NCI-H2227 (cell line): Measurements from ENCODE around the gene ARMH3.
A peak's percentile ranks its signal among the peaks of the same experiment; 100 is the strongest.

ENCODE experiments used
- DNase-seq: peaks from one replicate; lab custom pipeline; 2025; ENCODE audit not compliant: unreplicated experiment; lab: John Stamatoyannopoulos, UW

Gene ARMH3

DNA sequence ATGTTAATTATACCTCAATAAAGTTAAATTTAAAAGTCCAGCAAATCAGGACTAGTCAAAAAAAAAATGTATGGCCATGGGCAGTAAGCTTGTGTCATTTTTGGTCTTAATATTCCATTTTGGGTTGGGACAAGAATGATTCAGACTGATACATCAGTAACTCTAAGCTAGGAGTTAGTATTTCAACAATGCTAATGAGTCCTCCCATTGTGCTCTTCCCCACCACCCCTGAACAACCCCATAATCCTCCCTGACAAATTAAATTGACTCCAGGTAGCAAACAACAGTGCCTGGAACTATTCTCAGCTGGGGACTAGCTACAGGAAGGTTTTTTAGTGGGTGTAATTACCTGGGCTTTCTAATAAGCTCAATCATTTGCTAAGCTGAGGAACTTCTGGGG lies 181.7 kb downstream of the ARMH3 start:
- DNase-seq, result no peak

DNA sequence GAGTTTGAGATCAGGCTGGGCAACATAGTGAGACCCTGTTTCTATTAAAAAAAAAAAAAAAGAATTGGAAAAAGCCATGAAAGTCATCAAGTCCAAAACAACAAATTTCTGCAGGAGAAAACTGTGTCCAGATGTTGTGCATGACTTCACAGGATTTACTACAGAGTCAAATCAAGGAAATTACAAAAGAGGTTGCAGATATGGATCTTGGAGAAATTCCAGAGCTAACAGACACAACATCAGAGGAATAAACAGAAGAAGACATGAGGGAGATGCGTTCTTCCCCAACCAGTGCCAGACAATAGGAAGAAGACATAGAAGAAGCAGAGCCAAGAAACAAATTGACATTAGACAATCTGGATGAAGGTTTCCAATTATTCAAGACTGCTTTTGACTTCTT lies 188.0 kb downstream of the ARMH3 start:
- DNase-seq, result no peak

DNA sequence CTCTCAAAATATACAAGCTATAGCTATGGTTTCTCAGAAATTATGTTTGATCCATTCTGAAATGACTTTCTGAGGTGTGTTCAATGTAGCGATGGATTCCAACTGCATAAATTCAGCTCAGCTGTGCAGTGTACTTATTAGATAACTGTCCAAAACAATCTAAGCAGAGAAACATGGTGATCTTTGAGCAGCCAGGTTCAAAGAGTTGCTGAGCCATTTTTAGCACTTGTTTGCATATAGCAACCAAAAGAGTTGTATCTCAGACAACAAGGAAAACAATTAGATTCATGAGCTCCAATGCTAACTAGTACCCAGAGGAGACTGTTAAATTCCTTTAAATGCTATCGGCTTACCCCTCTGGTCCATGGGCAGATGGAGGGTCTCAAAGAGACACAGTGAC lies 196.4 kb downstream of the ARMH3 start:
- no peak for DNase-seq

DNA sequence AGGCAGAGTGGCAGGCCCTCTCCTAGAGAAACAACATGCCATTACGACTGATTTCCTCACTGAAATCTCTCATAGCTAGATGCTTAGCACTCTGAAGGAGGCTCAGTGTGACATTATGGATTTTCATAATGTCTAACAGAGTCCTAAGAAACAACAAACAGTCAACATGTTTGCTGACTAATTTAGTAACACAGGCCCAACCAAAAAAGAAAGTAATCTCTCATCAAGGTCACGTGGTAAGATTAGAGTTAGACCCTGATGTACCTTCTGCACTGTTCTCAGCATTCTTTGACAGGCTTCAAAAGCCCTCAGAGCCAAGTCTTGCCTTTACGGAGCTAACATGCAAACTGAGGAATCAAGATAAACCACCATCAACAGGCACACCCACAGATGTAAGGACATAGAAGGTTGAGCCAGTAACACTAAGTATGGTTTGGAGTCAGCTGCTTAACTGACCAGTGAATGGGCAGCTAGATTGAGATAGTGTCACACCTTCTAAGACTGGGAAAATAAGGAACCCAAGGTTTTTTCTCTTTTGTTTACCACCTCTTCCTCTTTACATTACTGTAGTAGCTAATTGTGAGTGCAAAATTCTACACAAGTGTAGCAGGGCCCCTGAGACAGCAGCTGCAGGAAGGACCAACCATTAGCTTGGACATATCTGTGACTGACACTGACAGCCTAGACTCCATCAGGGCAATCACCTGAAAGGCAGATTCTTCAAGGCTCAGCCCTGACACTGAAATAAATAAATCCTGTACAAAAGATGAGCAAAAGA lies 197.1 kb downstream of the ARMH3 start:
- no peak for DNase-seq

DNA sequence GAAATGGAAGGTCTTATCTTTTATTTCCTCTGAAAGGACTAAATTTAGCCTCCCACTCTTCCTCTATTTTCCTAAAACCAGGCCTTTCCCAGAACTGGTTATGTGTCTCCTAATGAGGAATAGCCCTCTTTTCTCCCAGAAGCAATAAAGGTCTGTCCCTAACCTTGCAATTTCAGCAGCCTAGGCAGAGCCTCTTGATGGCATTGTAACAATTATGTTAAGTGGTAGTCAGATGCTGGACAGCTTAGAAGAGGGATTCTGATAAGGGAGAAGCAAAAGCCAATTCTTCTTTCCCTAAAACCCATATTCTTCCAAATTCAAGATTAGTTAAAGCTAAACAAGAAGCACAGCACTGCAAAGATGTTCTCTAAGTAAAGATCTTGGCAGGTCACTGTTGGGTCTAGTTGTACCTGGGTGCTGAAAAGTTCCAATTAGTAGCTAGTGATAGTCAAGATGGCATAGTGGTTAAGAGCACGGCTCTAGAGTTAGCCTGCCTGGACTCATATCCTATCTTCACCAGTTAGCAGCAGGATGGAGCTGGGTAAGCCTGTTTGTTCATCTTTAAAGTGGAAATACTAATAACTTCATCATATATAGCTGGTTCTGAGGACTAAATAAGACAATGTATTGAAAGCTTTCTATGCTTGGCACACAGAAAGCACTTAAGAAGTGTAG lies 198.0 kb downstream of the ARMH3 start:
- peak; percentile 15 for DNase-seq

DNA sequence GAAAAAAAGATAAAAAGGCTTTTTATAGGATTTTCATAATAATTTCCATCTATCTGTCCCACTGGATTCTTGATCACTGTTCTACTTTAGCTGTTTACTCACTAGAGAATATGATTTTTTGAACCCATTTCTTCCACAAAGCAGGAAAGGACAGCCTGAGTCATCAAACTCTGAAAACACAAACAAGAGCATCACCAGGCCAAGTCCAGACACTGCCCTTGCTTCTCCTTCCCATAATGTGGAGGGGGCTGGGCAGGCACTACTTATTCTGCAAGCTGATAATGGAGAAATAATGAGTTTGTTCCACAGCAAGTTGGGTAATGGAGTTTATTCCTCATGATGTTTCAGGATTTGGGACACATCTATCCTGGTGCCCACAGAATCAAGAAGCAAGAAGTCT lies 199.3 kb downstream of the ARMH3 start:
- DNase-seq, result no peak

DNA sequence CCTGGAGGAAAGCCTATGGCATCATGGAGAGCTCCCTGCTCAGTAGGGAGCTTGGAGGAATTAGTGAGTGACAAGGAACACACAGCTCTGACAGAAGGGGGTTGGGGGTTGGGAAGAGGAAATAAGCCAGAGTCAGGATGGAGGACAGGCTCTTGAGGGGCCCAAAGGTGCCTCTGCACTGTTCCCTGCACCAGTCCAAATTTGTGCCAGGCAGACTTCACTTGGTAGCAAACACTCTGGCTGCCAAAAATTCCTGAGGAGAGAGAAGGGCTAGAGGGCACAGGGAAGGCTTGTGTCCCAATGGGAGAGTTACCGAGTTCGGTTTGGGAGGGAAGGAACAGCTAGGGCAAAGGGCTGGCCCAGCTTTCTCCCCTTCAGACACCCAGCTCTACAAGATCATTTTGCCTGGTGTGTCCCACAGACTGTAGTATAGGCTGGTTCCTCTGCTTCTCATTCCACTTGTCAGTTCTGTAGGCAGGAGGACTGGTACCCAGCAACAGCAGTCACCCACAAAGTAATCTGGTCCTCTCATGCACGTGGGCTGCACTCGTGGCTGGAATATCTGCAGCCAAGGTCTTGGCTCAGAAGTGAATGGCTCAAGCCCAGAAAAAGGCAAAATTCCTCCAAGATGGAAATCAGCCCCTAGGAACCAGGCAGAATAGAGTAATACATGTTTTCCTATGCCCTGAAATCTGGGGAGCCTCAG lies 204.4 kb downstream of the ARMH3 start:
- DNase-seq, result no peak

DNA sequence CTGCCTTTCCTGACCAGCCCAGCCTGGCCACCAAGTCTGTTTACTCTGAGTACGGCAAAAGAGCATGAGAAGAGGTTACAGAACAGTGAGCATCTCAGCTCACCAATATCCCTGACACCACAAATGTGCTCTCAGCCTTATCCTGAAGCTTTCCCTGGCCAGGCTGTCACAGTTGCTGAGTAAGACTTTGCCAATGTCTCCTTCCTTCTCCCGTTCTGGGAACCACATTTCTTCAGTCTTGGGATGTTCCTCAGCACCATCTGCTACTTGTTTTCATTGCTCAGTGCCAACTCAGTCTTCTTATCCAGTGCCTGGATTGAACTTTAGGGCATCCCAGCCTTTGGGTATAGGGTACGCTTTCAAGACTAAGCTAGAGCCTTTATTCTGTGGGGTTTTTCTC lies 205.2 kb downstream of the ARMH3 start:
- no peak for DNase-seq

DNA sequence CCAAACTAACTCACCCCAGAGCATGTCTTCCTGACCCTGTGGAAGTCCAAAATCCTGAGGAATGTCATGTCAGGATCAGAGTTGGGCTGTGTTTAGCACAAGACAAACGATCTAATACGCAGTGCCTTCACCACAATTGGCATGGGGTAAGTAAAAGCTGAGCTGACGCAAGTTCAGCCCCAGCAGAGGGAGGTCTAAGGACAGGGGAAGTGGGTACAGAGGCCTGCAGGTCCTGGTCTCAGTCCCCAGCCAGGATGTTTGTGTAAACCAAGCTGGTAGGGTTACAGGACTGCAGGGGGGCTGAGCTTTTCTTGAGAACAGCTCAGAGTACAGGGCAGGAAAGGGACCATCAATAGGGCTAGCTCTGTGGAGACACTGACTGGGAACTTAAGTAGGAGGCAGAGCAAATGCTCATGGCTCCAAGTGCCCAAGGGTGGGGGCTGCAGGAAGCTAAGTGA lies 207.1 kb downstream of the ARMH3 start:
- DNase-seq, result no peak

DNA sequence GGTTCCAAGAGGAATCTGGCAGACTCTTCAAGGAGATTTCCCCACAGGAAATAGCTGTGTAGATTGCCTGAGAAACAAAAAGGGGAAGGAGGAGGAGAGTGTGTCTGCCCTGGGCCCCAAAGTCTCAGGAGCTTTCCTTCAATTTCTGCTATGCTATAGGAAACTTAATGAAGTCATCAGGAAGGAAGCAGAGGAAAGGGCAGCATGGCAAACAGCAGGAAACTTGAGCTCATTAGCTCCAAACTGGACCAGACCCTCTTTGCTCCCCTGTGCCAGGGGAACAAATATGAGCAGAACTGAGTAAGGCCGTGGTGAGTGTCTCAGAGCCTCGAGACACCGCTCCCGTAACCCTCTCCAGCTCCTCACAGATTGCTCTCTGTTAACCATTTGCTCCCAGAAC lies 207.6 kb downstream of the ARMH3 start:
- no peak for DNase-seq

DNA sequence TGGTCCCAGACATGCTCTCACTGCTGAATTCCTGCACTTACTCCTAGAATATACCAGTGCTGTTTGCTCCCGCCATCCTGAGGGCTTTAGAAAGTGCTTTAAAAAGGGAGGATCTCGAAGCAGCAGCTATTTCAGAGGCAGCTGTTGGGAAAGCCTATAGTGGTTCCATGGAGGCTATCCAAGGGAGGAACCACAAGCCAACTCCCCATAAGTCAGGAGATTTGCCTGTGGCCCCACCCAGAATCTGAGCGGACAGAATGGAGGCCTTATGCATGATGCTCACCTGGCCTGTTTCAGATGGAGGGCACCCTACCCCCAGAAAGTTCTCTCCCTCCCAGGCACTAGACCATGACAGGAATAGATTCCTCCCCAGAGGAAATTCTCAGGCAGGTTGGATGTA lies 210.1 kb downstream of the ARMH3 start:
- DNase-seq, result no peak

DNA sequence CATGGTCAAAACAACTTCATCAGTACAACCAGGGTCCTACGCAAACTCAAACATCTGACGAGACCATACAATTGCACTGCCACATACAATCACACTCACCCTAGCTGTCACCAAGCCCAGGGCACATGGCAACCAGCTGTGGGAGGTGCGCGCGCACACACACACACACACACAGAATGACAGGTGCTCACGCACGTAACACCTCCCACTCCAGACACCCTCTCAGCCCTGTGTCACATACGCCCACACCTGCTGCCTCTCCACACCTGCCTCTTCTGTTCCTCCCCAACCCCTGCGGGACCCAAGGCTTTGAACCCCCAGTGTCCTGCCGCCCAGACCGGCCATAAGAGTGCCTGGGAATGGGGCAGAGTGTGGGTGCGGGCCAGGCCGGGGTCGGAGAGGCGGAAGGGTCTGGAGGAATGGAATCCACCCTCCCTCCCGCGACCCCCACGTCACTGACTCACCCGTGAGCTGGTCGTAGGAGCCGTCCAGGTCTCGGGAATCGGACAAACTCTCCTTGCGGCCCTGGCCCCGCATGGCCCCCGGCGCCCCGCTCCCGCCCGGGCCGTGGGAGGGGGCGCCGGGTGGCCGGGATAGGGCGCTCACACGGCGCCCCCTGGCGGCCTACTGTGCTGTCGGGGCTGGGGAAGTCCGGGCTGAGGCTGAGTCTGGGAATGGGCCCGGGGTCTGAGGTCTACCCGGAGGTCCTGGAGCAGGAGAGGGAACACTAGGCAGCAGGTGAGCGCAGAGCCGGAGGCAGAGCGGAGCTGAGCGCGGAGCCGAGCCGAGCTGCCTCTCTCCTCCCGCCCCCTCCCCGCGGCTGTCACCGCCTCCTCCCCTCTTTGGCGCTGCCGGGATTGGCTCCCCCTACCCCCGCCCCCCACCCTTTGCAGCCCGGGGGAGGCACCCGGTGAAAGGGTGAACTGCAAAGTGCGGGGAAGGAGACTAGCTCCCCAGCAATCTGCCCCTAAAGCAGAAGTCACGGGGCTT lies 212.6 kb downstream of the ARMH3 start, which contains the start of gene KCNIP2:
Gene KCNIP2, minus strand, starts transcription at position 769 of the 990 bp plus-strand sequence. Its CDS starts 232 bp downstream, at position 537.
- peak; percentile 69 for DNase-seq

DNA sequence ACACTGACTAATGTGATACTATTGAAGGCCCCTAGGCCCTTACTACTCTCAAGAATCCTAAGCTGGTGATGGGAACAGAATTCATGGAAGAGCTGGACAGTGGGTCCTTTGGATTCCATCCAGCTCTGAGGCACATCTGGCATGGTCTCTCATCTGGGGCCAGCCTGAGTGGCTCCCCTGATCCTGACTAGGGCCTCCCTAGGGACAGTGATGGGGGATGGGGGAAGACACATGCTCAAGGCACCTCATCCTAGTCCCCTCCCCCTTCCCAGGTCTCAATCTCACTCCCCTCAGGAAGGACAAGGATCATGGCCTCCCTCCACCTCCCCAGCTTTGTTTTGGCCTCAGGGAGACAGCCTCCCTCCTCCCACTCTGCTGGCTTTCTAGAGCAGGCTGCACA lies 214.1 kb downstream of the ARMH3 start:
- no peak for DNase-seq

DNA sequence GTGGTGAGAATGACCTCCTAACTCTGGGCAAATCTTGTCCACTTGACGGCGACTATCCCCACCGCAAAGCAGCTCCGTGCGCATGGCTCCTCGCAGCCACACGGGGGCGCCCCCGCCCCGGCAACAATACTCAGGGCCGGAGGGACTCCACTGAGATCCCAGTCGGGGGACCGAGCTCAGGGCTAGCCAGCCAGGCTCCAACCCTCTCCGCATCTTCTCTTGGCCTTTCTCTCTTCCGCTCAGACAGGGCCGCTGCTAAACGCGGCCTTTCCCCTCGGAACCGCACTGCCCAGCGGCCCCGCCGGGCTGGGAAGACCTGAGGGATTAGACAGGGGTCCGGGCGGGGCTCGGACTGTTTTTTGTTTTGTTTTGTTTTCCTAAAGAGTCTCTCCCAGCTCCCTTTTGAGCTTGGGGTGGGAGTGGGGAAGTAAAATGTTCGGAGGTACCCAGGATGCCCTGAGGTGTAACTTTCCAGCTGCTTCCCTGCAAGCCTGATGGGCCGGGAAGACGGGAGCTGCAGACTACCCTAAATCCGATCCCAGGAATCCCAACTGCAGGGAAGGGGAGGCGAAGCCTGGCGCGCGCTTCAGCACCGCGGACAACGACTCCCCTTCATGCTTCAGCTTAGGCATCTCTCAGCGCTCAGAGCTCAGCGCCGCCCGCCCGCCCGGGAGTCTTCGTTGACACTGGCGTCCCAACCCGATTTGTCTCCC lies 215.1 kb downstream of the ARMH3 start:
- DNase-seq, result peak; percentile 90

DNA sequence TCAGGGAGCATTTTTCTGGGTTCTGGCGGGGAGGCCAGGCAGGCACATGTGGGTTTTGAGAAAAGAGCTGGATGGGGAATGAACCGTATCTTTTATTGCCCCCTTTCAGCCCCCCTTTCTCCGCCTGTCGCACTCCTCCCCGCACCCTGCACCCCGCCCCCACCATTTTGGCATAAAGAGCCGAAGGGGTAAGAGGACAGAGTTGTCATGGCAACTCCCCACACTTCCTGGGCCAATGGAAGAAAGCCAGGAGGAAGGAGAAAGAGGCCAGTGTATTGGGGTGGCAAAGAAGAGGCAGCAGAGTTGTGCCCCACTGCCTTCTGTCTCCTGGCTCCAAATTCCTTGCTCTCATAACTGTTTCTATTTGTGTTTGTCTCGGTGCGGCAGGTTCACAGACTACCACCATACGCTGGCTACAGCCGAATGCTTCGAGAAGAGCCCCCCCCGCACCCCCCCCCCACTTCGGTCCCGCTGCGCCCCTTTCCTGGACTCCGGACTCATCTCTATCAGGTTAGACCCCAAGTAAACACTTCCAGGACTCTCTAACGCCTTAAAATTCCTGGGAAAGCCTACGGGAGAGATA lies 215.8 kb downstream of the ARMH3 start:
- peak; percentile 45 for DNase-seq

DNA sequence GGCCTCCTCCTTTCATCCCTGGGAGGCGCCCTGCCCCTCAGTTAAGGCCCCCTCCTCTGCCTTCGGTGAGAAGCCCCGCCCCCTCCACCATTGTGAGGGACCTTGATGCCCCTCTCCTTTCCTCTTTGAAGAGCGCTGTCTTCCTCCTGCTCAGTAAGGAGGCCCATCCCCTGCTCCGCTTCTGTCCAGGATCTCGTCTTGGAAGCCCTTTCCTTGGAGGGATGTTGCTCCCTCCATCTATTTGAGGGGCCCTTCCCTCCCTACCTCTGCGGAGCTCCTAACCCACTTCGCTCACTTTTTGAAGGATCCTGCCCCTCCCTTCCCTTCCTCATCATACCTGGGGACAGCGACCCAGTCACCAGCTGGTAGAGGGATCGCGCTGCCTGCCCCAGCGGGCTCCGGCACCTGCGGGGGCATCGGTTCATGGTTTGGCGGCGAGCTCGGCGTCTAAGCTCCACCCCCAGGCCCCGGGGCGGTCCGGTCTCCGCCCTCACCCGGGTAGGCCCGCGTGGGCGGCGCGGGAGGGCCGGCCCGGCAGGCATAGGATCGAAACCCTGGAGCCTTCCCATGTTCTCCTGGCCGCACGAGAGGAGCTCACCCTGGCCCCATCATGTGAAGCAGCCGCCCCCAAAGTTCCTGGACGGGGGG lies 216.4 kb downstream of the ARMH3 start:
- DNase-seq, result peak; percentile 73

DNA sequence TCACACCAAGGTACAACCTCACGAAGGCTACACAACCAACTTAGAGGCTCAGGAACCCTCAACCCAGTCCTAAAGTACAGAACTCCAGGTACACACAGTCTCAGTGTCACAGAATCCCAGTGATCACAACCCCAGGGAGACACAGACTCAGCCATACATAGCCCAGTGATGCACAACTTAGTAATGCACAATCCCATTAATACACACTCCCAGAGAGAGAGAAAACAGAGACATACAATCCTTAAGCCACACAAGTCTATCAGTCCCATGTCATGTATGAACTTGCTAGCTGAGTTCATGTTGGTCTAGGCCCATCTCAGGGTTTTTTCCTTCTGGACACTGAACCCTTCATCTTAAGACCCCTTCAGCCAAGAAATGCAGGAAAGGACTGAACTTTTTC lies 217.0 kb downstream of the ARMH3 start:
- DNase-seq, result no peak

DNA sequence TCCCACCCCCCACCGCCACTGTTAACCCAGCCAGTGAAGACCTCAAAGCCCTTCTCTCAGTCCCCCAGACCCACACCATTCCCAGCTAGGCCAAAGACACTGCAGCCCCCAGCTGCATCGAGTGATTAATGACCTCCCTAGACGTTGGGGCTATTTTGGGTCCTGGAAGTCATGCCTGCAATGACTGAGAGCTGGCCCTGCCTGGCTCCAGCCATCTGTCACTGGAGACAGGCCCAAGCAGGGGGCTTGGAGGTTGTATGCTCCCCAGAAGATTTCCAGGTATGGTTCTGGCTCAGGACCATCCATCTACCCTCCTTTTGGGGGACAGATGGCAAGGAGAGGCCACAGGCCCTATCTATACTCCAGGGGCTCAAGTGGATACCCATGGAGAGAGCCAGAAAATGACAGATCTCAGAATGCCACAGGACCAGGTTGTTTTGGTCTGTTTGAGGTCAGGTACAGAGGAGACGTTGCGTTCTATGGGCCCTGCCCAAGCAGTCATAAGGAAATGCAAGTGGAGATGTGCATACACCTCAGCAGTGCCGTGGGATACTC lies 217.5 kb downstream of the ARMH3 start:
- DNase-seq, result no peak

DNA sequence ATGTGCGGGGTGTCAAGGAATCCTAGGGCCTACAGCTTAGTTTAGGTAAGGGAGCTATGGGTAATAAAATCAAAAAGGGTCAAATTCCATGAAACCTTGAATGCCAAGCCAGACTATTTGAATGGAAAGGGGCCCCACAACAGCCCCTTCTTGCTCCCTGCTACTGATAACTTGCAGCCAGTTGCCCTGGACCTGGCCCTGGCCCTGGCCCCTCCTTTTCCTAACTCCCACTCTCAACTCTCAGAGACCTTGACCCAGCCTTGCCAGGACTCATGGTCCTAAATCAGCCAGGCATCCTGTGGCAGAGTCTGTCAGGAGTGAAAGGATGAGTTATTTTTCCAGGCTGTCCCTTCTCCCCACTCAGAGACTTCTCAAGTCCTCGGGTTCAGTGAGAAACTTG lies 218.2 kb downstream of the ARMH3 start:
- DNase-seq, result no peak
